Heart left ventricle (tissue), 13 donors: Measurements from ENCODE around the gene EDC4.

ENCODE experiments used
- CTCF ChIP-seq, 12 donors: fragments of 200-600 bp; sonication (generic) in 4 of 12; IDR thresholded peaks; one replicate each; pipeline versions ENCODE4 v1.5.0 to v1.8.0; 2018 to 2022; ENCODE audit warnings: antibody characterized with exemption in 12 of 12, mild to moderate bottlenecking in 5 of 12
- POLR2A ChIP-seq, 2 donors: fragments of 450-650 bp; IDR thresholded peaks; one replicate each; pipeline ENCODE4 v1.6.1; 2017; ENCODE audit warnings: antibody characterized with exemption in 2 of 2, mild to moderate bottlenecking in 2 of 2, moderate library complexity in 2 of 2
- donor health status: ischemic (EF 13 %, LVEDD 7.1; RV severe dilation, severe dysfunction).
- donor health status: DM: no; HTN: yes; CAD: no.
- donor health status: DM: no; HTN: no; CAD: no.
- donor health status: ischemic (EF 25% LVEDD 6.9; RV normal size, moderate dysfunction).
- donor health status: ischemic (EF 25% LVEDD 5.7; RV mildly dilated, moderate dysfunction).
- donor health status: ischemic (EF 35%, LVEDD 5.7; RV mildly dilated, moderate dysfunction).
- donor health status: nonischemic (EF 11% LVEDD 7.7; RV severe dilation, severe dysfunction).
- donor health status: DM: yes; HTN: yes; CAD: no.
- donor health status: PGD.
- donor health status: ischemic (EF 29% LVEDD 5.4; RV normal size, mild dysfunction).
- donor health status: nonischemic (EF 23%, LVEDD 6.1; RV moderate dilation, normal function).

GRCh38 chr16:67892375-67892774 lies 19.5 kb downstream of the EDC4 start:
- TF ChIP-seq CTCF (IDR thresholded peaks at IDR 0.05) (no peak), POLR2A (IDR thresholded peaks at IDR 0.05) (no peak)
